Breast epithelium (tissue), 3 donors: ENCODE results near the gene NCOA1.

Experiments
- POLR2A ChIP-seq: fragments of 450-650 bp; IDR thresholded peaks from one replicate; pipeline ENCODE4 v1.6.1; 2016; ENCODE audit warnings: antibody characterized with exemption, mild to moderate bottlenecking, moderate library complexity
- POLR2AphosphoS5 ChIP-seq, 3 donors: sonication (generic); formaldehyde crosslinking; IDR thresholded peaks; one replicate each; pipeline ENCODE4 v1.6.1; 2017; ENCODE audit warnings: antibody characterized with exemption in 3 of 3

- TF ChIP-seq POLR2A = no peak
- no peak for TF ChIP-seq POLR2AphosphoS5 (IDR thresholded peaks at IDR 0.05)
Measured at GRCh38 chr2:24497685-24498084, 6.6 kb downstream of the NCOA1 start.
